ENCODE results near the gene FBXL17.

The FBXL17 gene

DNA sequence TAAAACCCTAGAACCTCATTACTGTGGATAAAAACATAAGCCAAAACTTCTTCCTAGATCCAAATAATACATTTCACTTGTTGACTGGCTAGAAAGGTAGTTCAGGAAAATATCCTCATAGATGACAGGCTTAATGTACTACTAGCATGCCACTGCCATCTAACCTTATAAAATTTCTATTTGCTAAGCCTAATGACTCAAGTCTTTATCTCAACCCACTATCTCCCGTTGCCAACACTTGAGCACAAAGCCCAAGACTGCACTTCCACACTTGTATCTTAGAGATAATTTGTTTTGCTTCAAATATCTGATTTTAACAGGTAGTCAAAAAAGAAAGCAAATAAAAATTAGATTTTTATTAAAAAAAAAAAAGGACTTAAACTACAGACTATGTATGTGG is 42.7 kb downstream of the FBXL17 start:
- TF ChIP-seq, protein P1, sequence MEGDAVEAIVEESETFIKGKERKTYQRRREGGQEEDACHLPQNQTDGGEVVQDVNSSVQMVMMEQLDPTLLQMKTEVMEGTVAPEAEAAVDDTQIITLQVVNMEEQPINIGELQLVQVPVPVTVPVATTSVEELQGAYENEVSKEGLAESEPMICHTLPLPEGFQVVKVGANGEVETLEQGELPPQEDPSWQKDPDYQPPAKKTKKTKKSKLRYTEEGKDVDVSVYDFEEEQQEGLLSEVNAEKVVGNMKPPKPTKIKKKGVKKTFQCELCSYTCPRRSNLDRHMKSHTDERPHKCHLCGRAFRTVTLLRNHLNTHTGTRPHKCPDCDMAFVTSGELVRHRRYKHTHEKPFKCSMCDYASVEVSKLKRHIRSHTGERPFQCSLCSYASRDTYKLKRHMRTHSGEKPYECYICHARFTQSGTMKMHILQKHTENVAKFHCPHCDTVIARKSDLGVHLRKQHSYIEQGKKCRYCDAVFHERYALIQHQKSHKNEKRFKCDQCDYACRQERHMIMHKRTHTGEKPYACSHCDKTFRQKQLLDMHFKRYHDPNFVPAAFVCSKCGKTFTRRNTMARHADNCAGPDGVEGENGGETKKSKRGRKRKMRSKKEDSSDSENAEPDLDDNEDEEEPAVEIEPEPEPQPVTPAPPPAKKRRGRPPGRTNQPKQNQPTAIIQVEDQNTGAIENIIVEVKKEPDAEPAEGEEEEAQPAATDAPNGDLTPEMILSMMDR (IDR thresholded peaks at IDR 0.05; ENCODE audit: low read depth, low read length), result no peak
- no peak overlapping the region for H3K4me3 ChIP-seq (ENCODE audit: low read depth, low read length)

DNA sequence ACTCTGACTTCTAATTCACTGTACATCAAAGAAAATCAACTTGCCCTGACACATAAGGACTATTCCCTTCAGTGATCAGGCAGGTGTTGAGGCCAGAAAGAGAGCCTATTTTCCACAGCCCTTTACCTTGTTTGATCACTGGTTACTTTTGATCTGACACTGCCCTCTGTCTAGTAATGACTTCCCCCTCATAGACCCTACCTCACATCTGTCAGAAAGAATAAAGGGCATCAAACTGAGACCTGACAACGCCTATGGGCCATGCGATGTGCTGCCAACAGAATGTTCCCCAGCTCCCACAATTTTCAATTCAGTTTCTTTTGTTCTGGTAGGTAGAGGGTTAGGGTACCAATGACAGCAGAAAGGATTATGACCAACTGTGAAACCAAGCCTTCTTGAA is 47.7 kb downstream of the FBXL17 start:
- TF ChIP-seq, protein P1 (IDR thresholded peaks at IDR 0.05; ENCODE audit: low read depth, low read length), result no peak
- H3K4me3 ChIP-seq (ENCODE audit: low read depth, low read length), result no peak overlapping the region

DNA sequence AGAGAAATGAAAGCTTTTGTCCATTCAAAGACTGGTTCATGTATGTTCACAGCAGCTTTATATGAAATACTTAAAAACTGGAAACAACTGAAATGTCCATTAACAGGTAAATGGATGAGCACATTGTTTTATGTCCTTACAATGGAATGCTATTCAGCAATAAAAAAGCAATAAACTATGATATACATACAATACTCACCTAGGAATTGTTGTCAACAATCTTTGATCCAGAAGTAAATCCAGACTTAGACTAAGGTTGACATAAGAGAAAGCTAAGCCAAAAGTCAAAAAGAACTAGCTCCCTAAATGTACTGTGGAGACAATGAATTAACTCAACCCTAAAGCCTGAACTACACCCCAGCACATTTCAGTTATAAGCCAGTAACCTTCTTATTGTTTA is 54.9 kb downstream of the FBXL17 start:
- H3K4me3 ChIP-seq (ENCODE audit: low read depth, low read length), result no peak overlapping the region
- TF ChIP-seq, protein P1 (IDR thresholded peaks at IDR 0.05; ENCODE audit: low read depth, low read length), result no peak

DNA sequence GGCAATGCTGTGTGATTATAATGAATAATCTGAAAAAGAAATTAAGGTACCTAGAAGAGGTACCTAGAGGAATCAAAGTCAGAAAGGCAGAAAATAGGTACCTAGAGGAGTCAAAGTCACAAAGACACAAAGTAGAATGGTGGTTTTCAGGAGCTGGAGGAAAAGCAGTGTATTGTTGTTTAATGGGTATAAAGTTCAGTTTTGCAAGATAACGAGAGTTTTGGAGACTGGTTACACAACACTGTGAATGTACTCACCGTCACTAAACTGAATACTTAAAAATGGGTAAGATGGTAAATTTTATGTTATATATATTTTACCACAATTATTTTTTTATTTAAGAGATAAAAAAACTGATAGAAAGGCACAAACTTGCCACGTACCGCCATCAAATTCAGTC is 57.0 kb downstream of the FBXL17 start:
- TF ChIP-seq, protein P1 (IDR thresholded peaks at IDR 0.05; ENCODE audit: low read depth, low read length), result no peak
- no peak overlapping the region for H3K4me3 ChIP-seq (ENCODE audit: low read depth, low read length)

DNA sequence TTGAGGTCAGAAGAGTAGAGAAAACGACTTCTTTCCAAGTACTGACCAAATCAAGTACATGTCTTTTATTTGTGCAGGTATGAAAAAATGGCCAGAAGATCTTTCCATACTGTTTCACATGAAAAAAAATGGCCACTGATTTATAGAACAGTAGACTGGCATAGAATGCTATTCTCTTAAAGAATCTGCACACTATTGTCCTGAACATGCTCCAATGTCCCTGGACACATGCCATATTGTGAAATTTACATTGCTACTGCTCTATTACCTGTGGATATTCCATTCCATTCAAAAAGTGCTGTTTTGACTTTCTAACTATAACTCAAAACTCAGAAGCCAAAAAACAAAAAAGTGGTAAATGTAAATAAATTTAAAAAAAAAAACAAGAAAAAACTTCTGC is 60.6 kb downstream of the FBXL17 start:
- TF ChIP-seq, protein P1 (IDR thresholded peaks at IDR 0.05; ENCODE audit: low read depth, low read length), result no peak

DNA sequence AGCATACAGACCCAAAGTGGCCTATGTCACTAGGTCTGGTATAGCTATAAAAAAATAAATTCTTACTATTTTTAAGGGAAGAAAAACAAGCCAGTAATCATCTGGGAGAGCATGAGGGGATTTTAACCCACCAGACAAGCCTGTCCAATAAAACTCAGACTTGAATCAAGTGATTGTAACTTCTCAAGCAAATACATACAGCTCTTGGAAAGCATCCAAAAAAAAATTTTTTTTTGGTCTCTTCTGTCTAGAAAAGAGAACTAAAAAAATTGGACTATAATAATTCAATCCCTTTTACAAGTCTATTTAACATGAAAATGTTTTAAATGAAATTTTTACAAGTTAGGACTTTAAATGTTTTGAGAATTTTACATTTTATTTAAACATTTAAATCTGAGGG is 61.7 kb downstream of the FBXL17 start:
- H3K4me3 ChIP-seq (ENCODE audit: low read depth, low read length), result no peak overlapping the region
- TF ChIP-seq, protein P1 (IDR thresholded peaks at IDR 0.05; ENCODE audit: low read depth, low read length), result no peak

More for the DNA sequence above, 60.6 kb downstream of the FBXL17 start:
- no peak overlapping the region for H3K4me3 ChIP-seq (ENCODE audit: low read depth, low read length)

DNA sequence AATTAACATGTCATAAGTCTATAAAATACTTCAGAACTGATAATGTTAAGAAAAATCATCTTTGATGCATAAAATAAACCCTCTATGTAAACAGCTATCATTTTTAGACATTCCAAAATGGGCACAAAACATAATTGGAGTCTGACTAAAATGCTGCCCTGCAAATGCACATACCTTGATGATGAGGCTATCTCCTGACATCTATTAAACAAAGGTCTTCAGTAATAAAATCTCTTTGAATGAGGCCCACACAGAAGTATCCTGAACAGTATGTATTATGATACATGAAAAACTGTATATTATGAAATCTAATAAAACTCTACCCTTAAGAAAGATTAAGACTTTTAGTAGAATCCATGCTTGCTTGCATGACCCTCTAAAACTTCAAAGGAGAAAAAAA is 66.1 kb downstream of the FBXL17 start:
- no peak overlapping the region for H3K4me3 ChIP-seq (ENCODE audit: low read depth, low read length)
- TF ChIP-seq, protein P1 (IDR thresholded peaks at IDR 0.05; ENCODE audit: low read depth, low read length), result no peak

All from WI38 (cell line).